ENCODE results near the gene GNG11. TPM values are rescaled to one million over a fixed set of nuclear protein-coding genes. Genes with fewer than 3 reads are reported as not detected.

The GNG11 gene
- total RNA-seq, 1 donor from 2014 or later = 133 TPM

DNA sequence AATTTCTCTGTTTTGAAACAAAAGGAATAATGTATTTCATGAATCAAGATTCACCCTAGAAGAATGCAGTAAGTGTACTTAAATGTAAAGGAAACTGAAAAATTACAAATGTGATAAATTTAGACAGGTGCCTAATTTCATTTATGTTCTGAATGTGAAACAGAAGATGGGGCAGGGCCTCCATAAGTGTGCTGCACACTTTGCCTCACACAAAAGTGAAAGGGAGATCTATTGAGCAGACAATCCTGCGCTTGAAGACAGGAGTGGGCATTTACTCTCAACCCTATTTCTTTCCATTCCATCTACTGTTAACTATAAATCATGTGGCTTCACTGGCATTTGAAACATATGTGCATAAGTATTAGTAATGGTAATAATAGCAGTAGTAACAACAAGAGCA lies 36.2 kb downstream of the GNG11 start:
- Mint-ChIP-seq H3K4me3 (ENCODE audit: unreplicated experiment) (no peak overlapping the region), H3K9me3 (ENCODE audit: unreplicated experiment) (no peaks in the 10 kb centered on the region), H3K27me3 (ENCODE audit: unreplicated experiment) (peaks cover 1% of the 10 kb centered on the region), H3K36me3 (ENCODE audit: low read depth, unreplicated experiment) (no peaks in the 10 kb centered on the region), H3K27ac (ENCODE audit: unreplicated experiment) (no peak overlapping the region), H3K4me1 (ENCODE audit: unreplicated experiment) (peaks cover 6% of the 10 kb centered on the region)
- DNase-seq (ENCODE audit: low spot score) = no peak
- TF ChIP-seq CTCF (IDR thresholded peaks at IDR 0.05; ENCODE audit: unreplicated experiment) = no peak

GRCh38 chr7:93958216-93958615 lies 36.7 kb downstream of the GNG11 start:
- Mint-ChIP-seq H3K4me1 (ENCODE audit: unreplicated experiment) (peaks cover 6% of the 10 kb centered on the region), H3K27me3 (ENCODE audit: unreplicated experiment) (peaks cover 1% of the 10 kb centered on the region), H3K27ac (ENCODE audit: unreplicated experiment) (no peak overlapping the region), H3K4me3 (ENCODE audit: unreplicated experiment) (no peak overlapping the region), H3K9me3 (ENCODE audit: unreplicated experiment) (no peaks in the 10 kb centered on the region), H3K36me3 (ENCODE audit: low read depth, unreplicated experiment) (no peaks in the 10 kb centered on the region)
- DNase-seq (ENCODE audit: low spot score) = no peak
- TF ChIP-seq CTCF (IDR thresholded peaks at IDR 0.05; ENCODE audit: unreplicated experiment) = no peak

GRCh38 chr7:93958651-93959050 lies 37.1 kb downstream of the GNG11 start:
- Mint-ChIP-seq H3K36me3 (ENCODE audit: low read depth, unreplicated experiment) (no peaks in the 10 kb centered on the region), H3K4me1 (ENCODE audit: unreplicated experiment) (peaks cover 6% of the 10 kb centered on the region), H3K9me3 (ENCODE audit: unreplicated experiment) (no peaks in the 10 kb centered on the region), H3K27me3 (ENCODE audit: unreplicated experiment) (peaks cover 1% of the 10 kb centered on the region), H3K27ac (ENCODE audit: unreplicated experiment) (no peak overlapping the region), H3K4me3 (ENCODE audit: unreplicated experiment) (no peak overlapping the region)
- DNase-seq (ENCODE audit: low spot score) = no peak
- no peak for TF ChIP-seq CTCF (IDR thresholded peaks at IDR 0.05; ENCODE audit: unreplicated experiment)

DNA sequence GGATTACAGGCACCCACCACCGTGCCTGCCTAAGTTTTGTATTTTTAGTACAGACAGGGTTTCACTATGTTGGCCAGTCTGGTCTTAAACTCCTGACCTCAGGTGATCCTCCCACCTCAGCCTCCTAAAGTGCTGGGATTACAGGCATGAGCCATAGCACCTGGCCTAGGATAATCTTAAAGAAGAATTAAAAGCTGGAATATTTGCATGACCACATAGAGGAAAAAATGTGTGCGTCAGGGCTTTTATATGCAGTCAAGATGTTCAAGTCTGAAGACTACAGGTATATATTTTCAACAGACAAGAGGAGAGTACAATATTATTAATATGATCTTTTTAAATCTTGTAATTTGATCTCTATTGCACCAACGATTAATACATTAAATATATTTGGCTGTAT lies 39.5 kb downstream of the GNG11 start:
- DNase-seq (ENCODE audit: low spot score) = no peak
- Mint-ChIP-seq H3K9me3 (ENCODE audit: unreplicated experiment) (no peaks in the 10 kb centered on the region), H3K4me3 (ENCODE audit: unreplicated experiment) (no peak overlapping the region), H3K36me3 (ENCODE audit: low read depth, unreplicated experiment) (no peaks in the 10 kb centered on the region), H3K27ac (ENCODE audit: unreplicated experiment) (no peak overlapping the region), H3K4me1 (ENCODE audit: unreplicated experiment) (peaks cover 6% of the 10 kb centered on the region), H3K27me3 (ENCODE audit: unreplicated experiment) (no peaks in the 10 kb centered on the region)
- TF ChIP-seq CTCF (IDR thresholded peaks at IDR 0.05; ENCODE audit: unreplicated experiment) = no peak

GRCh38 chr7:93964262-93964661 lies 42.7 kb downstream of the GNG11 start:
- Mint-ChIP-seq H3K4me1 (ENCODE audit: unreplicated experiment) (no peaks in the 10 kb centered on the region), H3K27ac (ENCODE audit: unreplicated experiment) (no peak overlapping the region)
- no peak for DNase-seq (ENCODE audit: low spot score)

More at GRCh38 chr7:93964262-93964661, 42.7 kb downstream of the GNG11 start:
- H3K4me3 Mint-ChIP-seq (ENCODE audit: unreplicated experiment) = no peak overlapping the region
- no peaks in the 10 kb centered on the region for H3K36me3 Mint-ChIP-seq (ENCODE audit: low read depth, unreplicated experiment)
- no peaks in the 10 kb centered on the region for H3K27me3 Mint-ChIP-seq (ENCODE audit: unreplicated experiment)
- H3K9me3 Mint-ChIP-seq (ENCODE audit: unreplicated experiment) = no peaks in the 10 kb centered on the region
- TF ChIP-seq CTCF (IDR thresholded peaks at IDR 0.05; ENCODE audit: unreplicated experiment) = no peak
